HG03457 (cell line): ENCODE results near the gene AP5M1.
"Not testable (repeated sequence)": the region's sequence is repeated elsewhere in the genome, so short reads cannot be mapped to it uniquely, and the experiment has no call there.

Experiments used
- ATAC-seq: cut with Tn5 transposase; IDR thresholded peaks from one replicate; pipeline ENCODE4 v1.9.1; 2021; ENCODE audit warnings: moderate number of reproducible peaks; ENCODE audit not compliant: unreplicated experiment

The AP5M1 gene

DNA sequence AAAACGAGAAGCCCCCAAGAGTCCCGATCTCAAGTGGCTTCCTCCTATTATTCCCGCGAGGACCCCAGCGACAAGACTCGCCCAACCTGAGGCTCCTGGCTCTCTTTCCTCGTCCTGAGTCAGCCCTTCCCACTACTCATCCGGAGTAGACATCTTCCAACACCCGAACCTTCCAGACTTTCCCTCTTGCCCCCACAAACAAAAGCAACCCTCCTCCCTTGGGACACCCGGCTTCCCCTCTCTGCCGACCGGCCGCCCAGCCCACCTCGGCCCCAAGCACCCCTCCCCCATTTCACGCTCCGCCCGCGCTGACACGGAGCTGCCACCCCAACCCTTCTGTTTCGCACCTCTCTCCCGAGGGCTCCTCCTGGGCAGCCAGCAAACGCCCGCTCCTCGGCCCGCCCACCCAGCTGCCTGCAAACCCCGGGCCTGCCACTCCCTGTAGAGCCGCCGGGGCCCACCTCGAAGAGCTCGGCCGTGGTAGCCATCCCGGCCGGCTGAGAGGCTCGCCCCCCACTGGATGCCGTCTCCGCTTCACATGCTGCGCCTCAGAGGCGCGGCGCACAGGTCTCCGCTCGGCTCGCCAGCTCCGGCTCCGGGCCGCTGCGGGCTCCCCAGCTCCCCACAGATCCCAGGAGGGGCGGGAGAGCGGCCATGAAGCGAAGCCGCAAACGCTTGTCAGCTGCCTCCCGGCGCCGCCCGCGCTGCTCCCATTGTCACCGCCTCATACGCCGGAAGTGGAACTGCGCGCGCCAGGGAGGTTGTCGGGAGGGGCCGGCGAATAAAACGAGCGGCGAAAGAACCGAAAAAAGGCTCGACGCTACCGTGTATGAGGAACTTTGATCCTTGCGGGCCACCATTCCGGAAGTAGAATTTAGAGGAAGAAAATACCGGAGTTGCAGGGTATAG, at the start of gene AP5M1, which contains the start of gene EXOC5:
Gene AP5M1, plus strand, starts transcription at position 811 of the 909 bp plus-strand sequence. CDS start 344 bp downstream, outside the sequence.
Gene EXOC5, minus strand, starts transcription at position 745 of the 909 bp plus-strand sequence. Its CDS starts 257 bp downstream, at position 488.
- ATAC-seq: peak; percentile 74

DNA sequence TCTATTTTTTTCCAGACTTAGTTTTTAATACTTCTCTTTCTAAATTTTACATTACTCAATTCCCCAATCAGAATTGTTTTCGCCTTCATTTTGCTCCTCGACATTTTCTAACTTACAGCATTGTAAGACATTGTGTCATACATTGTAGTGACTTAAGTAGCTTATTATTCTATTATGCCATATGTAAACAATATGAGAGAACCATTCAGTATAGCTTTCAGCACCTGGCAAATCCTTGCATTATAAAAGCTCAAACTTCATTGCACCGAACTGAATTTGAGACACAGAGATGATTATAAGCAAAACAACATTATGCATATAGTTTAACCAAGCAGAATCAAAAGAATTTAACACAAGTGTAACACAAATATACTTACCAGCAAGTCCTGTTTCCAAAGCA, 46.8 kb upstream of the AP5M1 start:
- ATAC-seq: no peak

DNA sequence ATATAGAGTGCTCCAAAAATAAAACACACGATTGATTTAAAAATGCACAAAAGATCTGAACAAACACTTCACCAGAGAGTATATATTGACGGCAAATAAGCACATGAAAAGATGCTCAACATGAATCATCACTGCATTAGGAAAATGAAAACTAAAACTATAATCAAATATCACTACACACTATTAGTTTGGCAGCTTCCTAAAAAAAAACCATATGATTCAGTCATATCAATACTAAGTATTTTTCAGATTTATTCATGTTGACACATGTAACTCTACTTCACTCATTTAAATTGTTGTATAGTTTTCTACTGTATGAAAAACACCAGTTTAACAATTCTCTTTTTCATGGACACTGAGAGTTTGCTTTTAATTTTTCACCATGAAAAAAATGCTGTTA, 41.7 kb upstream of the AP5M1 start:
- no peak for ATAC-seq

DNA sequence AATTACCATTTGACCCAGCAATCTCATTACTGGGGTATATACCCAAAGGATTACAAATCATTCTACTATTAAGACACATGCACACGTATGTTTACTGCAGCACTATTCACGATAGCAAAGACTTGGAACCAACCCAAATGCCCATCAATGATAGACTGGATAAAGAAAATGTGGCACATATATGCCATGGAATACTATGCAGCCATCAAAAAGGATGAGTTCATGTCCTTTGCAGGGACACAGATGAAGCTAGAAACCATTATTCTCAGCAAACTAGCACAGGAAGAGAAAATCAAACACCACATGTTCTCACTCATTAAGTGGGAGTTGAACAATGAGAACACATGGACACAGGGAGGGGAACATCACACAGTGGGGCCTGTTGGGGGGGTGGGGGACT, 40.5 kb upstream of the AP5M1 start:
- not testable (repeated sequence) for ATAC-seq

DNA sequence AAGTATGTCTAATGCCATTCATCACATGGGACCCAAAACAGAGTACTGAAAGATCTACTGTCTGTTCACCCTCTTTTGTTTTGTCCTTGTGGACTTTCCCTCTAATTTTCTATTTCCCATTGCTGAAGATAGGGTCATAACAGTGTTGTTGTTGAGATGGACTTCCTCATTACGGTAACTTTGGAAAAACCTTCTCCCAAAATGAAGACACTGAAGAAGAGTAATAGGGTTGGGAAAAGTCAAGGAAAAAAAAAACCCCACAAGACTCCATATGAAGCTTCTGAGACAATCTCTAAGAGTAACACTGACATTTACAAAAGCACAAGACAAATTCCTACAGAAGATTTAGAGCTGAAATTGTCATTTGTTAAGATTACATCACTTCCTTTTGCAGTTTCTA, 36.8 kb upstream of the AP5M1 start:
- ATAC-seq: no peak

- not testable (repeated sequence) for ATAC-seq
Measured at GRCh38 chr14:57240115-57240514, 28.7 kb upstream of the AP5M1 start.

- ATAC-seq: no peak
Measured at GRCh38 chr14:57243320-57243719, 25.5 kb upstream of the AP5M1 start.

DNA sequence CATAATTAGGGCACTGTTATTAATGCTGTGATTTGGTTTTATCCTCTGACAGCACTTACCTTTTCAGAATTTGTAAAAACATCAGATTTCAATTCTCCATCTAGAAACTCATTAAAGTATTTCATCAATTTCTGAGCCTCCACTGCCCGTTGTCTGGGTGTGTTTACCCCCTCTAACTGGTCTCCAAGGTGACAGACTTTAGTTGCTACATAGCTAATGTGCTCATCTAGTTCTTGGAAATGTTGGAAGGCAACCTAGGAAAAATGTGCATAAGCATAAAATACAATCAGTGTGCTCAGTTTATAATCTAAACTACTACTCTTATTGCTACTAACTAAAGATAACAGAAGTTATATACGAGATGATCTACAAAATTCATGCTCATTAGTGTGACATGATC, 24.7 kb upstream of the AP5M1 start:
- ATAC-seq: no peak

DNA sequence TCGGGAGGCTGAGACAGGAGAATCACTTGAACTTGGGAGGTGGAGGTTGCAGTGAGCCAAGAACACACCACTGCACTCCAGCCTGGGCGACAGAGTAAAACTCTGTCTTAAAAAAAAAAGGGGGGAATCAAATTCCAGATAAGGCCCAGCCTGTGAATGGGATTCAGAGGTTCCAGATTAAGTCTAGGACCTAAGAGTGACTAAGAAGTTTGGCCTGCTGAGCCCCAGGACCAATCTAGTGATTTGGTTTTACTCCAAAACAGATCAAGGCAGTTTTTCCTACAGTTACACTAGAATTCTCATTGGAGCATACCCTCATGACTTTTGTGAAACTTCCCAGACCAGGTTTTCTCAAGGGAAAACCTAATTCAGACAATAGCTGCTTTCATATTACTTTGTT, 22.8 kb upstream of the AP5M1 start:
- ATAC-seq: no peak

DNA sequence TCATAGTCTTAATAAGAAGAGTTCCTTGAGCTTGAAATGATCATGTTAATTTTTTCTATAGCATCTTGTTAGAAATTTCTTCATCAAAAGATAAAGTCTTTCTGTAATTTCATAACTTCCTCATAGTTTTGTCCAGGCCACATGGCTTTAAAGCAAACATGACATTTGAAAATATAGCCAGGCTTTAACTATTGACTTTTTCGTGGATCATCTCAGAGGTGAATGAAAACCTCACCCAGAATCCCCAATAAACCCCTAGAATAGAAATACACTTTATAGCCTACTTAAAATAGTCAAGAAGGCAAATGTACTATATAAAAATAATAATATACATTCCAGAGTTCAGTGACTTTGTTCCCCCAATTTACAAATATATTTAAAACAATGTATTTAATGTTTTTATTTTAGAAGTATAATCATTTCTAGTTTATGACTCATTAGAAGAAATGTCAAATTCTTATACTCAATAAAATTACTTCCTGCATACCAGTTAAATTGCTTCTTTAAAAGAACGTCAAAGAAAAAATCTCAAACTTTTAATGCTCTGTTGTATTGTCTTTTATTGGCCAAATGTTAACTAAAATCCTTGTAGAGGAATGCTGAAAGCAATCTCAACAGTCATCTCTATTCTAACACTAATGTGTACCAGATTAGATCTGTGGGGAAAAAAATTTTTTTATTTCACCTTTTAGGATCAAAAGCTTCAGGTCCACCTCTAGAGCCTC, 21.7 kb upstream of the AP5M1 start:
- no peak for ATAC-seq

GRCh38 chr14:57254884-57255283, 13.9 kb upstream of the AP5M1 start:
- no peak for ATAC-seq

DNA sequence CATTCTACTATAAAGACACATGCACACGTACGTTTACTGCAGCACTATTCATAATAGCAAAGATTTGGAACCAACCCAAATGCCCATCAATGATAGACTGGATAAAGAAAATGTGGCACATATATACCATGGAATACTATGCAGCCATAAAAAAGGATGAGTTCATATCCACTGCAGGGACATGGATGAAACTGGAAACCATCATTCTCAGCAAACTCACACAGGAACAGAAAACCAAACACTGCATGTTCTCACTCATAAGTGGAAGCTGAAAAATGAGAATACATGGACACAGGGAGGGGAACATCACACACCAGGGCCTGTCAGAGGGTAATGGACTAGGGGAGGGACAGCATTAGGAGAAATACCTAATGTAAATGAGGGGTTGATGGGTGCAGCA, 10.6 kb upstream of the AP5M1 start:
- not testable (repeated sequence) for ATAC-seq

DNA sequence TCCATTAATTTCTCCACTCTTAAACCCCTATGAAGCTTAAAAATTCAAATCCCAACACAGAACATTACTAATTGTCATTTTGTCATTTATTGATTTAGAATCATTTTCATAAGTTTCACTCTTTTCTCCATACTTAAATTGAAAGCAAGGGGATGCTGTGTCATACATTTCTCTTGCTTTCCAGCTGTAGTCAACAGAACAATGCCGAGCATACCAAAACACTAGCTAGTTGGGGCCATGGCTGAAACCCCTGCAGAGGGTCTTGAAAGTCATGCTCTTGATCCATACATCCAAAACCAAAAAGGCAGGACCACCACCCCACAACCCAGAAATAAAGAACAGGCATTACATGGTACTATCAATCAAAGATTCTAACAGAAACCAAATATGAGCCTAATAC, 9.1 kb upstream of the AP5M1 start:
- no peak for ATAC-seq

GRCh38 chr14:57261604-57262003, 7.2 kb upstream of the AP5M1 start:
- no peak for ATAC-seq

GRCh38 chr14:57262117-57262516, 6.7 kb upstream of the AP5M1 start:
- no peak for ATAC-seq

DNA sequence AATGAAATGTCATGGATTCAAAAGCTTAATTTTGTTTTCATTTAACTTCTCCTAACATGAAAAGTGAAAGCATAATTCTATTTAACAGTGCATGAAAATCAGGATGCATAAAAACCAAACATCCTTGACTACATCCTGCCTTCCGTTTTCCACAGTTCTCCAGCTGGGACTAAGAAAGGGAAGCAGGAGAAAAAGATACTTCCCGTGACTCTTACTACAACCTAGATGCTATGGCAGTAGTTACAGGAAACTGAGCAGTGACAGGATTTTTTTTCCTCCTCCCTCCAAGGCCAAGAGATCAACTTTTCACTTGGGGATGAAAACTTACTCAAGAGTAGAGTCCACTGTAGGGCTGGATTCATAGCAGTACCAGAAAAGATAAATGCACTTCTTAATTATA, 2.7 kb upstream of the AP5M1 start:
- no peak for ATAC-seq

- no peak for ATAC-seq
Measured at GRCh38 chr14:57273236-57273635, 4.5 kb downstream of the AP5M1 start.

DNA sequence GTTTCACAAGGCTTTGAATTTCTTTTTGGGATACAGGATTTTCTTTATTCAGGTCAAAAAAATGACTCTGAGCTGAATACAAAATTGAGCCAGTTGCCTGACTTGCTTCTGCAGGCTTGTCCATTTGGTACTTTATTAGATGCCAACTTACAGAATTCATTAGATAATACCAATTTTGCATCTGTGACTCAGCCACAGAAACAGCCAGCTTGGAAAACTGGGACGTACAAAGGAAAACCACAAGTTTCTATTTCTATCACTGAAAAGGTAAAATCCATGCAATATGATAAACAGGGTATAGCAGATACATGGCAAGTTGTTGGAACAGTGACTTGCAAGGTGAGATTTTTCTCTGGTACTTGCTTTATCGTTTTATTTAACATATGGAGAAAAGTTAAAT, 5.8 kb downstream of the AP5M1 start:
- ATAC-seq: no peak

DNA sequence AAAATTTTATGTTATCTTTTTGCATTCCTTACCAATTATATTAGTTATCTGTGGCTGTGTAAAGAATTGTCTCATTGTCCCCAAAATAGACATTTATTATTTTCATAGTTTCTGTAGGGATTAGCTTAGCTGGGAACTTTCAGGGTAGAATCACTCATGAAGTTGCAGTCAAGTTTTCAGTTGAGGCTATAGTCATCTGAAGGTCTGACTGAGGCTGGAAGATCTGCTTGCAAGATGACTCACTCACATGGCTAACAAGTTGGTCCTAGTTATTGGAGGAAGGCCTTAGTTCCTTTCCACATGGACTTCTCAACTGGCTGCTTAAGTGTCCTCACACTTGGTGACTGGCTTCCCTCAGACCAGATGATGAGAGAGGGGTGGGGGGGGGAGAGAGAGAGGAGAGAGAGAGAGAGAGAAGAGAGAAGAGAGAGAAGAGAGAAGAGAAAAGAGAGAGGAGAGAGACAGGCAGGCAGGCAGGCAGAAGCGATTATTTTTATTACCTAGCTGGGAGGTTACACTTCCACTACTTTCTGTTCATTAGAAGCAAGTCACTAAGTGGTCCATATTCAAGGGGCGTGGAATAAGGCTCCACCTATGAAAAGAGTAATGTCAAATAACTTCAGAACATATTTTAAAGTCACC, 6.4 kb downstream of the AP5M1 start:
- no peak for ATAC-seq

GRCh38 chr14:57277062-57277461, 8.3 kb downstream of the AP5M1 start:
- no peak for ATAC-seq

DNA sequence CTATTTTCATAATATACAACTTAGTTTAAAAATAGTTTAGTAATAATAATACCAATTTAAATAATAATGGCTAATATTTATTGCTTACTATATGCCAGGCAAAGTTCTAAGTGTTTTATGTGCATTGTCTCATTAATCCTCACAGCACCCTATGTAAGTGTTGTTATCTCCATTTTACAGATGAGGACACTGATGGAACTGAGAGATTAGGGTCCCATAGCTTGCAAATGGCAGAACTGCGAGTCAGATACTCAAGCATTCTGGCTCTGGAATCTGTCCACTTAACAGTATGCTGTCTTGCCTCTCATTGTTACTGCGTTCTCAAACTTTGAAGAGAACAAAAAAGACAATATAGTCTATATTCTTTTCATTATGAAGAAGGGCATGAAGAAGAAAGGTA, 19.0 kb downstream of the AP5M1 start:
- ATAC-seq: no peak

GRCh38 chr14:57290751-57291150, 22.0 kb downstream of the AP5M1 start:
- ATAC-seq: no peak
